NCI-H460 (cell line): ENCODE data around the gene FAM174C. TPM values are rescaled to one million over a fixed set of nuclear protein-coding genes. Genes with fewer than 3 reads are reported as not detected.
A peak's percentile ranks its signal among the peaks of the same experiment; 100 is the strongest.

Source experiments
- DNase-seq: peaks from one replicate; pipeline ENCODE4 v3.0.0-alpha.2; 2016; ENCODE audit warnings: low read depth; ENCODE audit errors: extremely low read depth
- total RNA-seq: library from RNA; depleted of rRNA; stranded (reverse); fragments of >200 nt; shearing (Covaris generic); gene quantifications from 2 replicates; pipeline ENCODE4 v1.2.3, GENCODE V29; 2014

The FAM174C gene
- total RNA-seq, 1 experiment from 2014 or later, result 42.7 TPM

- DNase-seq, result peak; percentile 90
Observed at GRCh38 chr19:1249298-1249989, 25.9 kb upstream of the FAM174C start.

- DNase-seq, result no peak
Observed at GRCh38 chr19:1249990-1250436, 25.3 kb upstream of the FAM174C start.

- no peak for DNase-seq
Observed at GRCh38 chr19:1250437-1251260, 24.7 kb upstream of the FAM174C start.

DNA sequence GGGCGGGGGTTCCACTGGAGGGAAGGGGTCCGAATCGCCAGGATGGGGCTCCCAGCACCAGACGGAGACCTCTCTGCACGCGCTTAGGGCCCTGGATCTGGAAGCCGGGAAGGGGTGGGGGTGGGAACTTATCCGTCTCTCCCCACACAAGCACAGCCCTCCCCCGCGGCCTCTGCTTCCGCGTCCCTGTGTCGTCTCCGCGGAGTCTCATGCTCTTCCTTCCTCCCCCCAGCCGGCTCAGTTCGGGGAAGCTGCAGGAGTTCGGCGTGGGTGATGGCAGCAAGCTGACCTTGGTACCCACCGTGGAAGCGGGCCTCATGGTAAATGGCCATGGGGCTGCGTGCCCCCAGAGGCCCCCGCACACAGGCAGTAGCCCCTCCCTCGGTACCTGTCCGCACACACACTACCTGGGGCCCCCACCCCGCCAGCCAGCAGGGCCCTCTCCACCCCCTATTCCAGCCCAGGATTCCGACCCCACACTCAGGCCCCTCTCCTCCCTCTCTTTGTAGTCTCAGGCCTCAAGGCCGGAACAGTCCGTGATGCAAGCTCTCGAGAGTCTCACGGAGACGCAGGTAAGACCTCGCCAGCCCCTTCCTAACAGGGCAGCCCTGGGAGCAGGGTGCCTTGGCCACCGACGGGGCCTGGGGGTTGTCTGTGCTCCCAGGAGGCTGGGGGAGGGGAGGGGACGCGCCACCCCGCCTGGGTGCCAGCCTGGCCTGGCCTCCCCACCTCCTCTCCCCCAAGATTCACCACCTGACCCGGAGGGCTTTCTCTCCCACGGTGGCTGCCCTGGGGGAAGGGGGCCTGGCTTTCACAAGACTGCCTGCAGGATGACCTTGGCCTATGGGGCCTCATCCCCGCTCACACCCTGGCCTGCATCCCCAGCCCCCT is 23.8 kb upstream of the FAM174C start:
- no peak for DNase-seq

- peak; percentile 78 for DNase-seq
Observed at GRCh38 chr19:1252221-1252820, 23.0 kb upstream of the FAM174C start.

- peak; percentile 93 for DNase-seq
Observed at GRCh38 chr19:1252821-1253513, 22.4 kb upstream of the FAM174C start.

GRCh38 chr19:1253514-1254080 is 21.7 kb upstream of the FAM174C start:
- no peak for DNase-seq

- DNase-seq, result no peak
Observed at GRCh38 chr19:1254081-1254527, 21.2 kb upstream of the FAM174C start.

DNA sequence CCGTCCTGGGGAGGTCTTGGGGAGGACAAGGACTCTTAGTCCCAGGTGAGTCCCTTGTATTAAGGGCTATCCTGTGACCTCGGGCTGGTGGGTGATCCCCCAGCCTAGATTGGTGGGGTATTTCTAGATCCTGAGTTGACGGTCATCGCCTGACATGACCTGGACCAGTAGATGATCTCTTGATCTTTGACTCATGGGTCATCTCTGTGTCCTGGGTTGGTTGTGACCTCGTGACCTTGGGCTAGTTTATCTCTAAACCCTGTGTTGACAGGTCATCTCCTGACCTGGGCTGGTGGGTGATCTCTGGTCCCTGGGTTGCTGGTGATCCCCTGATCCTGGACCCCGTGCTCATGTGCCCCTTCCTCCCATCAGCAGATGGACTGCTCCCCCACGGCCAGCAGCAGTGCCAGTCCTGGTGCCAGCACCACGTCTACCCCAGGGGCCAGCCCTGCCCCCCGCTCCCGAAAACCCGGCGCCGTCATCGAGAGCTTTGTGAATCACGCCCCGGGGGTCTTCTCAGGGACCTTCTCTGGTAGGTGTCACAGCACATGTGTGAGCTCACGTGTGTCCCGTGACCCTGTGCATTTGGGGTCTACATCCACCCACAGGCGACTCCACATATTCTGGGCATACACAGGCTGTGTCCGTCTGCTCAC is 20.7 kb upstream of the FAM174C start:
- DNase-seq, result no peak

DNA sequence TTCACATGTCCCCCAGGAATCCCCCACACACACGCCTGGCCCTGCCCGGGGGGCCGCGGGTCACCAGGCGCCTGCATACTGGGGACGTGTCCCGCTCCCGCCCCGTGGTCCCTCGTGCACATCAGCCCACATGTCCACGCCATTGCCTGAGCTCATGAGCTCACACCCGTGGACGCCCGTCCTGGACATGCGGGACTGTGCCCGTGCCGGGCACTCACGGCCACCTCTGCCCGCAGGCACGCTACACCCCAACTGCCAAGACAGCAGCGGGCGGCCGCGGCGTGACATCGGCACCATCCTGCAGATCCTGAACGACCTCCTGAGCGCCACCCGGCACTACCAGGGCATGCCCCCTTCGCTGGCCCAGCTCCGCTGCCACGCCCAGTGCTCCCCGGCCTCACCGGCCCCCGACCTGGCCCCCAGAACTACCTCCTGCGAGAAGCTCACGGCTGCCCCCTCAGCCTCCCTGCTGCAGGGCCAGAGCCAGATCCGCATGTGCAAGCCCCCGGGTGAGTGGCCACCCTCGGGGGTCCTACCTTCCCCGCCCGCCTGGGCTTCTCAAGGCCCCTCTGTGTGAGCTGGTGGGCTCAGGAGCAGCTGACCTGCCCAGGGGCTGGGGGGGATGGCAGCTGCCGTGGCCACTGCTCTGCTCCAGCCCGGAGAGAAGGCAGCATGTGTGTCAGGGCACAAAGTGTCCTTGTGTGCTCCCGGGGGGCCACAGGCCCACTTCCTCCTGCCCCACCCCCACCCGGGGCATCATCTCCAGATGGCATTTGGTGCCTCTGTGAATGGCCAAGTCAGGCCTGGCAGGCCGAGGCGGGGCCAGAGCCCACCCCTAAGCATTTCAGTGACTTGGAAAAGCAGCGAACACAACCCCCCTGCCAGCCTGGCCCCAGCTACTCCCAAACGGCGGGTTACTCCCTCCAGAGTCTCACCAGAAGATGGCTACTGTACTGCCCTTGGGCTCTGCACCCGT is 19.9 kb upstream of the FAM174C start:
- no peak for DNase-seq

GRCh38 chr19:1256646-1257474 is 18.5 kb upstream of the FAM174C start:
- DNase-seq, result no peak

DNA sequence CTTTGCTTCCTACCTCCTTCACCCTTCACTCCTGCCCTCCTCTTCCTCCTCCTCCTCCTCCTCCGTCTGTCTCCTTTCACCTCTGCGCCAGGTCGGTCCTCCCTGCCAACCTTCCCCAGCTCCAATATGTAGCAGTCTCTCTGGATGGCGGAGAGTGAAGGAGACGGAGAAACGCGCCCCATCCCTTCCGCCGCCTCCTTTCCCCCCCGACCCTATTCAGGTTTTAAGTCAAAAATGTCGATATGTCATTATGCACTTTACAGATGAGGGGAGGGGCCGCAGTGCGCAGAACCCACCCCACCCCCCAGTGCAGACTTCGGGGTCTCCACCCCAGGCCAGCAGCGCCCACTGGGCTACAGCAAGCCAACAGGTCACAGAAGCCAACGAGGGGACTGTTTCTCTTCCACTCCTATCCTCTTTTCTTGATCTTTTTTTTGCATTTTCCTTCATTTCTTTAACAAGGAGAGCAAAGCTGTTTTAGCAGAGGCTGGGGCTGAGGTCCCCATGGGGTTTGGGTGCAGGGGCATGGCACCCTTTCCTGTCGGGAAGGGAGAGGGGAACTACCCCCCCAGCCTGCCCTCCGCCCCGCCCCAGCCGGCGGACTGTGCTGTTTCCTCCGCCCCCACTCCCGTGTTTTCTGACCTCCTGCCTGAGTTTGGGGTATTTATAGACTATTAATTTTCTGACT is 17.7 kb upstream of the FAM174C start:
- no peak for DNase-seq

GRCh38 chr19:1258163-1258492 is 17.2 kb upstream of the FAM174C start:
- DNase-seq, result no peak

- DNase-seq, result no peak
Observed at GRCh38 chr19:1258707-1259205, 16.6 kb upstream of the FAM174C start.

- peak; percentile 52 for DNase-seq
Observed at GRCh38 chr19:1259206-1259875, 16.0 kb upstream of the FAM174C start.
